ENCODE data around the gene AUTS2. TPM values are rescaled to one million over a fixed set of nuclear protein-coding genes. Genes with fewer than 3 reads are reported as not detected.

AUTS2 gene
- total RNA-seq, 1 experiment from 2014 or later = 42.1 TPM

GRCh38 chr7:70343519-70343918, 745.2 kb downstream of the AUTS2 start:
- no TSS peak for BruUV-seq (replicated peaks)
- CTCF ChIA-PET = no interaction called here
- POLR2A ChIA-PET (ENCODE audit: low non-redundant PET) = no interaction called here
- Histone ChIP-seq H3K36me3 (ENCODE audit: insufficient read depth, low read length, poor library complexity, severe bottlenecking) (no peaks in the 10 kb centered on the region), H3K27me3 (replicated peaks; ENCODE audit: insufficient read depth, low read depth, low read length, poor library complexity) (no peaks in the 10 kb centered on the region), H3K27ac (ENCODE audit: low read depth, low read length, poor library complexity, severe bottlenecking) (no peak overlapping the region), H3K4me3 (ENCODE audit: low read depth, low read length, poor library complexity, severe bottlenecking) (no peak overlapping the region), H3K9me3 (ENCODE audit: low read depth, low read length, poor library complexity, severe bottlenecking) (no peaks in the 10 kb centered on the region), H3K4me1 (ENCODE audit: insufficient read depth, low read length, poor library complexity, severe bottlenecking) (no peaks in the 10 kb centered on the region)
- TF ChIP-seq EZH2 (IDR thresholded peaks at IDR 0.05; ENCODE audit: borderline replicate concordance, low read depth, low read length, poor library complexity, severe bottlenecking) = no peak
- TF ChIP-seq CTCF (conservative IDR thresholded peaks at IDR 0.05; ENCODE audit: low read depth, low read length) = no peak
- DNase-seq (ENCODE audit: low spot score) = no peak
- intact Hi-C loops (cut with micrococcal nuclease; ENCODE audit: unreplicated experiment) = no loop called here

GRCh38 chr7:70344726-70345125, 746.5 kb downstream of the AUTS2 start:
- BruUV-seq (replicated peaks) = no TSS peak
- no peaks in the 10 kb centered on the region for H3K36me3 ChIP-seq (ENCODE audit: insufficient read depth, low read length, poor library complexity, severe bottlenecking)
- intact Hi-C loops (cut with micrococcal nuclease; ENCODE audit: unreplicated experiment) = no loop called here
- H3K4me1 ChIP-seq (ENCODE audit: insufficient read depth, low read length, poor library complexity, severe bottlenecking) = no peaks in the 10 kb centered on the region
- TF ChIP-seq CTCF (conservative IDR thresholded peaks at IDR 0.05; ENCODE audit: low read depth, low read length) = no peak
- no peak for TF ChIP-seq EZH2 (IDR thresholded peaks at IDR 0.05; ENCODE audit: borderline replicate concordance, low read depth, low read length, poor library complexity, severe bottlenecking)
- H3K27ac ChIP-seq (ENCODE audit: low read depth, low read length, poor library complexity, severe bottlenecking) = no peak overlapping the region
- ChIA-PET CTCF (no interaction called here), POLR2A (ENCODE audit: low non-redundant PET) (no interaction called here)
- no peaks in the 10 kb centered on the region for H3K27me3 ChIP-seq (replicated peaks; ENCODE audit: insufficient read depth, low read depth, low read length, poor library complexity)
- no peak for DNase-seq (ENCODE audit: low spot score)
- no peaks in the 10 kb centered on the region for H3K9me3 ChIP-seq (ENCODE audit: low read depth, low read length, poor library complexity, severe bottlenecking)
- H3K4me3 ChIP-seq (ENCODE audit: low read depth, low read length, poor library complexity, severe bottlenecking) = no peak overlapping the region

- Histone ChIP-seq H3K9me3 (ENCODE audit: low read depth, low read length, poor library complexity, severe bottlenecking) (no peaks in the 10 kb centered on the region), H3K4me3 (ENCODE audit: low read depth, low read length, poor library complexity, severe bottlenecking) (no peak overlapping the region), H3K4me1 (ENCODE audit: insufficient read depth, low read length, poor library complexity, severe bottlenecking) (no peaks in the 10 kb centered on the region), H3K36me3 (ENCODE audit: insufficient read depth, low read length, poor library complexity, severe bottlenecking) (no peaks in the 10 kb centered on the region), H3K27me3 (replicated peaks; ENCODE audit: insufficient read depth, low read depth, low read length, poor library complexity) (no peaks in the 10 kb centered on the region), H3K27ac (ENCODE audit: low read depth, low read length, poor library complexity, severe bottlenecking) (no peak overlapping the region)
- CTCF ChIA-PET = no interaction called here
- BruUV-seq (replicated peaks) = no TSS peak
- intact Hi-C loops (cut with micrococcal nuclease; ENCODE audit: unreplicated experiment) = no loop called here
- DNase-seq (ENCODE audit: low spot score) = no peak
- TF ChIP-seq CTCF (conservative IDR thresholded peaks at IDR 0.05; ENCODE audit: low read depth, low read length) = no peak
- no peak for TF ChIP-seq EZH2 (IDR thresholded peaks at IDR 0.05; ENCODE audit: borderline replicate concordance, low read depth, low read length, poor library complexity, severe bottlenecking)
- POLR2A ChIA-PET (ENCODE audit: low non-redundant PET) = no interaction called here
These were observed 748.7 kb downstream of the AUTS2 start for GRCh38 chr7:70346844-70347462.

Data from A673 (cell line).